ENCODE results near the gene GDAP2.

- TF ChIP-seq CTCF (IDR thresholded peaks at IDR 0.05), result no peak
- no peak for TF ChIP-seq POLR2A (IDR thresholded peaks at IDR 0.05)
- no peak for TF ChIP-seq POLR2AphosphoS5 (IDR thresholded peaks at IDR 0.05)
These were observed 85.6 kb downstream of the GDAP2 start for GRCh38 chr1:117843791-117844190.
